Activated CD4-positive, alpha-beta memory T cell treated with anti-CD3 and anti-CD28 coated beads for 36 hours (primary cell): ENCODE results near the gene RBM44. TPM values are rescaled to one million over a fixed set of nuclear protein-coding genes. Genes with fewer than 3 reads are reported as not detected.

Source experiments
- CTCF ChIA-PET: fragments of 350-600 bp; sonication (Branson Sonifier 250); formaldehyde crosslinking; loops from one replicate; lab custom pipeline; 2021; ENCODE audit warnings: antibody characterized with exemption, inconsistent platforms; lab: Charles Lee
- POLR2A ChIA-PET: fragments of 350-600 bp; sonication (Branson Sonifier 250); formaldehyde crosslinking; loops from one replicate; lab custom pipeline; 2021; ENCODE audit warnings: antibody characterized with exemption; lab: Charles Lee
- DNase-seq: peaks from one replicate; pipeline ENCODE4 v3.0.0-alpha.2; 2020
- H3K27ac Mint-ChIP-seq: one replicate; pipeline ENCODE4 v1.8.0; 2021; ENCODE audit warnings: mixed read lengths
- H3K27me3 Mint-ChIP-seq: one replicate; pipeline ENCODE4 v1.8.0; 2021; ENCODE audit warnings: mixed read lengths
- H3K36me3 Mint-ChIP-seq: one replicate; pipeline ENCODE4 v1.8.0; 2021; ENCODE audit warnings: mixed read lengths
- H3K4me1 Mint-ChIP-seq: one replicate; pipeline ENCODE4 v1.8.0; 2021; ENCODE audit warnings: low read depth, mixed read lengths
- H3K4me3 Mint-ChIP-seq: one replicate; pipeline ENCODE4 v1.8.0; 2021; ENCODE audit warnings: mild to moderate bottlenecking, mixed read lengths
- H3K9me3 Mint-ChIP-seq: one replicate; pipeline ENCODE4 v1.8.0; 2021; ENCODE audit warnings: mixed read lengths
- intact Hi-C: fragments of 100-400 bp; cut with micrococcal nuclease; formaldehyde crosslinking; loops from one replicate; pipeline ENCODE4 v1.15.1; 2023
- total RNA-seq, 2 experiments: library from RNA; stranded (reverse); gene quantifications; one replicate each; pipeline ENCODE4 v1.2.3, GENCODE V29; 2021

Gene RBM44
- total RNA-seq, 2 experiments from 2014 or later = 0.69 to 0.75 TPM

DNA sequence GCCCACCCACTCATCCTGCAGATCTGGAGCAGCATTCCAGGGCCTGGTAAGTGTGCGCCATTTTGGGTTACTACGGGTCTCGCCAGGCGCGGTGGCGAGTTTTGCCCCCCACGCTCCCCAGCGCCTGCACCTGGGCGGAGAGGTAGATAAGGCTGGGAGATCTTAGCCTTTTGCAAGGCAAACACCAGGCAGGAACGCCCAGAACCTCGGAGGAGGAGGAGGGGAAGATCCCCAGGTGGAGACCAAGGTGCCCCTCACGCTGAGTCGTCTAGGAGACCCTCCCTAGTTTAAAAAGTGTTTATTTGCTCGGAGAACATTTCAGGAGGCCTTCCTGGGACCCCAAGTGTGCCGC lies 60.5 kb downstream of the RBM44 start:
- peaks cover 36% of the 10 kb centered on the region for H3K27me3 Mint-ChIP-seq
- H3K36me3 Mint-ChIP-seq = no peaks in the 10 kb centered on the region
- ChIA-PET POLR2A (no interaction called here), CTCF (interaction anchor here (0.6 to 2.3 kb wide), 4 partner anchors 131 to 404 kb away, joined by 3 to 16 read pairs (median 3); no protein-coding TSS in a partner anchor)
- H3K4me3 Mint-ChIP-seq = peak overlapping the region; percentile 36
- DNase-seq = no peak
- intact Hi-C loops = loop anchor here (5.0 kb wide), 1 partner anchor 108 kb away; the partner anchor contains the start of gene UBE2F
- no peaks in the 10 kb centered on the region for H3K9me3 Mint-ChIP-seq
- H3K27ac Mint-ChIP-seq = no peak overlapping the region
- peaks cover 15% of the 10 kb centered on the region for H3K4me1 Mint-ChIP-seq

DNA sequence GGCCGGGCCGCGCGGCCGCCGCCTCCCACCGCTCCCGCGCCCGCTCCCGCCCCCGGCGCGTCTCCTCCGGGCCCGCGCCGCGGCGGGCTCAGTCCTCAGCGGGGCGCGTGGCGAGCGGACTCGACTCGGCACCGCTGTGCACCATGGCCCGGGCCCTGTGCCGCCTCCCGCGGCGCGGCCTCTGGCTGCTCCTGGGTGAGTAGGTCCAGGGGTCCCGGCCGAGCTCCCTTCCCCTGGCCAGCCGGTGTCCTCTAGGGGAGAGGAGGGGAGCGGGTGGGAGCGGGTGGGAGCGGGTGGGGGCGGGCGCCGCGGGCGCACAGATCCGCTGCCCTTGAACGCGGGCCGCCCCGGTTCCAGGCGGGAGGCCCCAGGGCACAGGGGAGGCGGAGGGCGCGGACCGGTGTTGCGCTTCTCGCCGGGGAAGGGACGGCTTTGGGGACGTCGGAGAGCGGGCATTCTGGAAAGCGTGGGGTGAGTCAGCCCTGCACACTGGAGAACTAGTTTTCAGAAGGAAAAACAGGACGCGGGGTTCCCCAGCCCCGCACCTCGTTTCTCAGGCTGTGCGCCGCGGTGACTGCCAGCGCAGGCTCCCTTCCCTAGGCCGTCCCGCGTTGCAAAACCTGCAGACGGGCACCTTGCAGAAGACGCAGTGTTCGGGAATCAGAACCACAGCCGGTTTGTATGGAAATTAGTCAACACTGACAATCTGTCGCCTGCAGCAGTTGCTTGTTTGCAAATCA lies 61.1 kb downstream of the RBM44 start, which contains the start of gene RAMP1:
RAMP1 (plus strand) TSS at position 91 of the 740 bp plus-strand sequence; CDS start at position 144, 53 bp downstream.
- Mint-ChIP-seq H3K27ac (no peak within 1 kb of the TSS), H3K4me1 (peaks cover 15% of the 10 kb centered on the region), H3K4me3 (peak within 1 kb of the TSS; percentile 46), H3K9me3 (no peaks in the 10 kb centered on the region), H3K27me3 (peaks cover 36% of the 10 kb centered on the region), H3K36me3 (no peaks in the 10 kb centered on the region)
- POLR2A ChIA-PET = no interaction called here
- intact Hi-C loops = loop anchor here (5.0 kb wide), 1 partner anchor 108 kb away; the partner anchor contains the start of gene UBE2F
- DNase-seq = peak; percentile 60
- CTCF ChIA-PET = no interaction called here

DNA sequence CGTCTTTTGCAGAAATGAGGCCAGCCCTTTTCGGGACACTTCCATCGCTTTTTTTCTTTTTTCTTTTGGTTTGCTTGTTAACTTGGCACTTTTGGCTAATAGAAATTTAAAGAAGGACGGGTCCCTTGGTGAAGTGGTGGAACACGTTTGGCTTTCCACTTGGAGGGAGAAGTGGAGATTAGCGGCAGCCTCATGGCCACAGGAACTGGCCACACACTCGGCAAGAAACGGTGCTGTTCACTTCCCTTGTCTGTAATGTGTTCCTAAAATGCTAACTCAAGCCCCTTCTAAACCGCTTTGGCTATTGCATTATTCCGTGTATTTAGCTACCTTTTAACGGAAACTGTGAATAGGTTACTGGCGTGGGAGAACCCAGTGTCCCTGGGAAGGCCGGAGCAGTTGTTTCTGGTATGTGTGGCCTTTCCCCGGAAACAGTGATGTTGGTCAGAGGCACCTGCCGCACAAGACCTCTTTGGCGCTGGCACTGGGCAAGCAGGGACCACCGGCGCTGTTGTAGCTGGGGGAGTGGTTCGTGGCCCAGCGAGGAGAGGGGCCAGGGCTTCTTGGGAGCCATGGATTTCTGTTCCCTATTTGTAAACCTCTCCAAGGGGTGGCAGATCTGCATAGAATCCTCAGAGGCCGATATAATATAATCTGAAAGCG lies 61.8 kb downstream of the RBM44 start:
- peaks cover 36% of the 10 kb centered on the region for H3K27me3 Mint-ChIP-seq
- H3K4me1 Mint-ChIP-seq = peaks cover 15% of the 10 kb centered on the region
- POLR2A ChIA-PET = no interaction called here
- no peak overlapping the region for H3K27ac Mint-ChIP-seq
- DNase-seq = no peak
- intact Hi-C loops = no loop called here
- H3K36me3 Mint-ChIP-seq = no peaks in the 10 kb centered on the region
- peak overlapping the region; percentile 46 for H3K4me3 Mint-ChIP-seq
- H3K9me3 Mint-ChIP-seq = no peaks in the 10 kb centered on the region
- CTCF ChIA-PET = no interaction called here

- CTCF ChIA-PET = no interaction called here
- no peak for DNase-seq
- Mint-ChIP-seq H3K27ac (no peak overlapping the region), H3K36me3 (no peaks in the 10 kb centered on the region), H3K9me3 (no peaks in the 10 kb centered on the region), H3K27me3 (peaks cover 33% of the 10 kb centered on the region), H3K4me3 (no peak overlapping the region), H3K4me1 (peaks cover 15% of the 10 kb centered on the region)
- intact Hi-C loops = no loop called here
- POLR2A ChIA-PET = no interaction called here
Observed at GRCh38 chr2:237861875-237862527, 63.4 kb downstream of the RBM44 start.

- Mint-ChIP-seq H3K27ac (no peak overlapping the region), H3K9me3 (no peaks in the 10 kb centered on the region), H3K36me3 (no peaks in the 10 kb centered on the region), H3K4me3 (no peak overlapping the region), H3K4me1 (peaks cover 15% of the 10 kb centered on the region), H3K27me3 (peaks cover 33% of the 10 kb centered on the region)
- no peak for DNase-seq
- POLR2A ChIA-PET = no interaction called here
- intact Hi-C loops = no loop called here
- CTCF ChIA-PET = no interaction called here
Observed at GRCh38 chr2:237862528-237862895, 63.9 kb downstream of the RBM44 start.

GRCh38 chr2:237863102-237863511 lies 64.5 kb downstream of the RBM44 start:
- POLR2A ChIA-PET = no interaction called here
- intact Hi-C loops = no loop called here
- H3K27me3 Mint-ChIP-seq = peaks cover 29% of the 10 kb centered on the region
- no peak for DNase-seq
- H3K4me1 Mint-ChIP-seq = peaks cover 15% of the 10 kb centered on the region
- H3K27ac Mint-ChIP-seq = no peak overlapping the region
- no peaks in the 10 kb centered on the region for H3K36me3 Mint-ChIP-seq
- H3K4me3 Mint-ChIP-seq = no peak overlapping the region
- no peaks in the 10 kb centered on the region for H3K9me3 Mint-ChIP-seq
- CTCF ChIA-PET = no interaction called here

DNA sequence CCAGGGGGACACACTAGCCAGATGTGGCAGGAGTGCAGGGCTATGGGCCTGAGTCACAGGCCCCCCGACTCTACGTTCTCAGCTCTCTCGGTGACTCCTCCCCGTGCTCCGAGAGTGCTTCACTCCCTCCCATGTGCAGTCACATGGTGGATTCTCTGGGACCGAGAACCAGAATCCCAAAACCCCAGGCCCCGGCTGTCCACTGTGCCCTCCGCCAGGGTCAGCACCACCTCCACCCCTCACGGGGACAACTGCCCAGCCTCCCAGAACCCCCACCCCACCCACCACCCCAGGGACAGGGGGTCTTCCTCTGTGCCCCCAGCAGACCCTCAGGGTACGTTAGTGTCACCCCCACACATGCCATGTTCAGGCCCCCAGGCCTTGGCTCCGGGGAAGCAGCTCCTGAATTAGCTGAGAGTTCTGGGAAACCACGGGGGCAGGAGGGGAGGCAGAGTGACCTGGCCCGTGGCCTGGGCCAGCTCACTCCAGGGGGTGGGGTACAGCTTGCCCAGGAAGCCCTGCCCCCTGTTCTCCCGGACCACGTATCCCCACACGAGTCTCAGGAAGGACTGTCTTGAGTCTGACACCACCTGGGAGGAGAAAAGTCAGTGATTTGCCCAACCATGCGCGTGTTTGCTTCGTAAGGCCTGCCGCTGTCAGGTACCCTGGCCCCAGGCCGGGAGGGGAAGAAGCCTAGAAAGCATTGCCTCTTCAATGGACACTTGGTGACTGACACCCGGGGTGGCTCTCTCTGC lies 65.3 kb downstream of the RBM44 start:
- Mint-ChIP-seq H3K4me3 (no peak overlapping the region), H3K36me3 (no peaks in the 10 kb centered on the region), H3K27me3 (peaks cover 26% of the 10 kb centered on the region), H3K9me3 (no peaks in the 10 kb centered on the region), H3K27ac (no peak overlapping the region), H3K4me1 (peaks cover 14% of the 10 kb centered on the region)
- ChIA-PET POLR2A (no interaction called here), CTCF (no interaction called here)
- intact Hi-C loops = no loop called here
- no peak for DNase-seq

- POLR2A ChIA-PET = no interaction called here
- no peak for DNase-seq
- Mint-ChIP-seq H3K4me3 (no peak overlapping the region), H3K27ac (no peak overlapping the region), H3K4me1 (peaks cover 17% of the 10 kb centered on the region), H3K9me3 (no peaks in the 10 kb centered on the region), H3K36me3 (no peaks in the 10 kb centered on the region), H3K27me3 (peaks cover 29% of the 10 kb centered on the region)
- CTCF ChIA-PET = no interaction called here
- intact Hi-C loops = no loop called here
Observed at GRCh38 chr2:237864444-237864931, 65.9 kb downstream of the RBM44 start.

GRCh38 chr2:237864940-237865622 lies 66.5 kb downstream of the RBM44 start:
- H3K27ac Mint-ChIP-seq = no peak overlapping the region
- H3K36me3 Mint-ChIP-seq = no peaks in the 10 kb centered on the region
- peaks cover 31% of the 10 kb centered on the region for H3K27me3 Mint-ChIP-seq
- H3K4me3 Mint-ChIP-seq = no peak overlapping the region
- POLR2A ChIA-PET = no interaction called here
- intact Hi-C loops = no loop called here
- peaks cover 15% of the 10 kb centered on the region for H3K4me1 Mint-ChIP-seq
- no peak for DNase-seq
- no peaks in the 10 kb centered on the region for H3K9me3 Mint-ChIP-seq
- CTCF ChIA-PET = no interaction called here

- intact Hi-C loops = no loop called here
- DNase-seq = no peak
- CTCF ChIA-PET = no interaction called here
- Mint-ChIP-seq H3K4me3 (no peak overlapping the region), H3K27me3 (peaks cover 31% of the 10 kb centered on the region), H3K4me1 (peaks cover 12% of the 10 kb centered on the region), H3K36me3 (no peaks in the 10 kb centered on the region), H3K9me3 (no peaks in the 10 kb centered on the region), H3K27ac (no peak overlapping the region)
- POLR2A ChIA-PET = no interaction called here
Observed at GRCh38 chr2:237865623-237866041, 67.1 kb downstream of the RBM44 start.

DNA sequence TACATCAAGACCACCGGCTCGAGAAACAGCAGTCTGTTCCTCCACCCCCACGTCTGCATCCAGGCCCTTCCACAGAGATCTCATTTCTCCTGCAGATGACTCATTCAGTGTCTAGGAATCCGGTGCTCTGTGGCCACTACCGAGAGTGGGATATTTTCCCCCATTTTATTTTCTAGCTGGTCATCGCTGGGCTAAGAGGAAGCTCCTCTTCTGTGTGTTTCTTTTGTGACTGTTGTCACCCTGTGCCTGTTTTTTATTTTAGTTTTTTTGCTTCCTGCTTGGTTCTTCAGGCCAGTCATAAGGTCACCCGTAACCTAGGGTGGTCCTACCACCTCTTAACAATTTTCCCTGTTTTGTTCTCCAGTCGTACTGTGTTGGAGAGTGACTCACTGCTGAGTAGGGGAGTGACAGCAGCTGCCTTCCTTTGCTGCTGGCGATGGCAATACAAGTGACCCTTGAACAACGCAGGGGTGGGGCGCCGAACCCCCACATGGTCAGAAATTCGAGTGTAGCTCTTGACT lies 67.6 kb downstream of the RBM44 start:
- no peak overlapping the region for H3K27ac Mint-ChIP-seq

More for the DNA sequence above, 67.6 kb downstream of the RBM44 start:
- H3K4me3 Mint-ChIP-seq = no peak overlapping the region
- peaks cover 29% of the 10 kb centered on the region for H3K27me3 Mint-ChIP-seq
- peaks cover 12% of the 10 kb centered on the region for H3K4me1 Mint-ChIP-seq
- H3K9me3 Mint-ChIP-seq = no peaks in the 10 kb centered on the region
- ChIA-PET CTCF (no interaction called here), POLR2A (no interaction called here)
- no peak for DNase-seq
- intact Hi-C loops = no loop called here
- H3K36me3 Mint-ChIP-seq = no peaks in the 10 kb centered on the region
